Hematopoietic multipotent progenitor cell treated with erythropoietin and hydrocortisone succinate and interleukin-3 and kit ligand, for 15 days (in vitro differentiated cells): ENCODE results near the gene ZBTB18.
"Not testable (repeated sequence)": the region's sequence is repeated elsewhere in the genome, so short reads cannot be mapped to it uniquely, and the experiment has no call there.

ENCODE experiments used
- DNase-seq: peaks from one replicate; pipeline ENCODE4 v3.0.0-alpha.2; 2015; ENCODE audit warnings: low spot score

Gene ZBTB18

DNA sequence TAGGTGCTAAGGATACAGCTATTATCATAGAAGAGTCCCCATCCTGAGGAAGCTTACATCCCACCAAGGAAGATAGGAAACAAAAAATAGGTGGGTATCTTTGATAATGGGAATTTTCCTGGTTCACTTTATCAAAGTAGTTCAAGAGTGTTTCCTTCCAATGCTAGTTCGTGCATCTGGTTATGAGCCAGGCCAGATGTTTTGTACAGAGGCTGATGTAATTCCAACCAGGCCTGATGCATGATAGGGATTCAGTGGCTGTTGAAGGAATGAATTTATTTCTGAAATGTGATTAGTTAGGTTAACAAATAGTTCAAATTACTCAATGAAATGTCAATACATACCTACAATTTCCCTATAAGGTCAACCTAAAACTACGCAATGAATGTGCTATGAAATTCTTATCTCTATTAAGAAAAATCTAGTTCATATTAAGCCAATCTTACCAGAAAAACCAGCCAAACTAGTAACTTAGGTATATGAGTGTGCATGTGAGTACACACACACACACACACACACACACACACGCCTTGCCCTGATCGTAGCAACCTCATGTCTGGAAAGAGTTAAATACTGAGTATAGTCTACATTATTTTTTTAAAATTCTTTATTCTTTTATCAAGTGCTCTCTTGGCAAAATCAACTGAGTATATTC, 9.5 kb upstream of the ZBTB18 start:
- DNase-seq: no peak

- no peak for DNase-seq
Observed at GRCh38 chr1:244042293-244042692, 8.8 kb upstream of the ZBTB18 start.

DNA sequence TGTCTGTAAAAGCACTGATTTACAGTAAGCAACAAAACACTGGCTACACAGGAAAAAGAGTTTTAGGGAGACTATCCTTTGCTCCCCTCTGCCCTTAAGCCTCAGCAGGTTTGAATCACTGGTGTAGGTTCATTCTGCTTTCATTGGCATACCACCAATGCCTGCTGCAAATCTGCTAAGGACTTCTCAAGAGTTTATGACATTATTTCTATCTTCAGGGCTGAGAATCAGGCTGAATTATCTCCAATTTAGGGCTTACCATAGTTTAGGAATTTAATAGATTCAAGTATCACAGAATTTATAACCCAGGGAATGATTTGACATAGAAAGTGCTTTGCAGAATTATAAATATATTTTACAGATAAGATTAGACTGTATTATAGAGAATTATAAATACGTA, 6.7 kb upstream of the ZBTB18 start:
- no peak for DNase-seq

DNA sequence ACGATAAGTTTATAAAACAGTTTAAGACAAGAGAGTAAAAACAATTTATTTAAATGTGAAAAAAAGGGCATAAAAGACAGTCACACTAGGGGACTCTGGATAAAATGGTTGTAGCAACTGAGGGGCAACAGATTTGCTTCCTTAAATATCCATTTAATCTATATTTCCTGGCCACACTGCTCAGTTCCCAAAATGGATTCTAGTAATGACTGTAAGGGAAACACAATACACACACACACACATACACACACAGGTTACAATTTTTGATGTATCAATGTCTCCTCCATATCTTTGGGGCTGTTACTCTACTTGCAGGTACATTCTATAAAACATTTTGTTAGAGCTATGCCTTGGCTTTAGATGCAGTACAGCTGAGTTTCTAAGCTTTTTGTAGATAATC, 4.8 kb upstream of the ZBTB18 start:
- not testable (repeated sequence) for DNase-seq

GRCh38 chr1:244046907-244047611, 4.0 kb upstream of the ZBTB18 start:
- DNase-seq: peak; percentile 65

DNA sequence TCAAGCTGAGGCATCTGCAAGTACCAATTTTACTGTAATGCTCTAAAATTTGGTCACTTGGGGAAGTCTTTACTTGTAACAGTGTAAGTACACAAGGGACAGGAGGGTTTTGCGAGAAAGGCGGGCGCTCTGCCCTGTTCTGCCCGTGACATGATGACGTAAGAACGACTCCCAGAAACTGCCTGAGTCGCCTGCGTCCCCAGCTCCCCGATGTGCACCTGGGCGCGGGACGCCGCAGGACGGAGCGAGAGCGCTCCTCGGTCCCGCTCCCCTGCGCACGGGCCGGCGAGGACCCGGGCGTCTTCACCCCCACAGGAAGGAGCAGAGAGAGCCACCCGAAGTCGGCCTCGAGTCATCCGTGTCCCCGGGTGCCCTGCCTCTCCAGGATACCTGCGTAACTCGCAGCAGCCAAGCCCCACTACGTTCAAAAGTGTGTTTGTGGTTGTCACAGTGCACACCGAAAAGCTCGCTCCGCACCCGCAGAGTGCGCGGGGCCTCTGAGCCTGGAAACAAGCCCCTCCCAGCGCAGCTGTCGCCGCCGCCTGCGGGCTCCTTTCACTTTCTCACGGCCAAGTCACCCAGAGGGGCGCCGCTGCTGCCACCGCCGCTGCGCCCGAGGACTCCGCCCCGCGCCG, 3.3 kb upstream of the ZBTB18 start:
- peak; percentile 82 for DNase-seq

- DNase-seq: peak; percentile 97
Observed at GRCh38 chr1:244048256-244049161, 2.6 kb upstream of the ZBTB18 start.

GRCh38 chr1:244049162-244050013, 1.7 kb upstream of the ZBTB18 start:
- DNase-seq: peak; percentile 17

- DNase-seq: peak; percentile 9
Observed at GRCh38 chr1:244050014-244050834, 859 bp upstream of the ZBTB18 start.

DNA sequence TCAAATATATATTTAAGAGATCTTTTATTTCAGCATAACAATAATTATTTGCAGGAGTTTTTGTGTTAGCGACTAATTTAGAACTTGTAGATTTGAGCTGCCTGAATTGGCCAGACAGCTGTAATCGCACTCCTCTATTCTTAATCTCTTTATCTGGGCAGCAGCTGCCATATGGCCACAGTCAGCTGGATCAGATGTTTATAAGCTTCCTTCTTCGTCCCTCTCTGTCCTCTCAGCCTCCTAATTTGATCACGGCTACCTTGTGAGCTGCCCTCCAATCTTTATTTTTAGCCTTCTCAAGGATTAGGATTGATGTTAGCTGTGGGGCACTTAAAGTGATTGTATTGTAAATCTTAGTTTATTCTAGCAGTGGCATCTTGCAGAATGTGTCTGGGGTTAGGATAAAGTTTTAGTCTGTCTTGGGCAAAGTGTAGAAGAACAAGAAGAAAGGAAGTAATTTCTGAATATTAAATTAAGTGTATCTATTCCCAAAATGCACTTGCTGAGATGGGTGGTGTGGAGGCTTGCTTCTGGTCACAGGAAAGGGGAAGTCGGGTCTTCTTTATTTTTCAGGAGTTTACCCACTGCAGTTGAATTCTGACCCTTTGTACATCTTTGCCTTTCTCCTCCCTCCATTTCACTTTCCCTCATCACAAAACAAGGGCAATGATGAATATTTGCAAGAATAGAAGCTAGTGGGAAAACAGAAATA, 1.1 kb downstream of the ZBTB18 start:
- no peak for DNase-seq

GRCh38 chr1:244052728-244053312, 1.7 kb downstream of the ZBTB18 start:
- DNase-seq: no peak

GRCh38 chr1:244053831-244054230, 2.7 kb downstream of the ZBTB18 start:
- no peak for DNase-seq

GRCh38 chr1:244054247-244054923, 3.3 kb downstream of the ZBTB18 start:
- DNase-seq: no peak

DNA sequence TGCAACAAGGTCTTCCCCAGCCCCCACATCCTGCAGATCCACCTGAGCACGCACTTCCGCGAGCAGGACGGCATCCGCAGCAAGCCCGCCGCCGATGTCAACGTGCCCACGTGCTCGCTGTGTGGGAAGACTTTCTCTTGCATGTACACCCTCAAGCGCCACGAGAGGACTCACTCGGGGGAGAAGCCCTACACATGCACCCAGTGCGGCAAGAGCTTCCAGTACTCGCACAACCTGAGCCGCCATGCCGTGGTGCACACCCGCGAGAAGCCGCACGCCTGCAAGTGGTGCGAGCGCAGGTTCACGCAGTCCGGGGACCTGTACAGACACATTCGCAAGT, 3.8 kb downstream of the ZBTB18 start:
- no peak for DNase-seq

DNA sequence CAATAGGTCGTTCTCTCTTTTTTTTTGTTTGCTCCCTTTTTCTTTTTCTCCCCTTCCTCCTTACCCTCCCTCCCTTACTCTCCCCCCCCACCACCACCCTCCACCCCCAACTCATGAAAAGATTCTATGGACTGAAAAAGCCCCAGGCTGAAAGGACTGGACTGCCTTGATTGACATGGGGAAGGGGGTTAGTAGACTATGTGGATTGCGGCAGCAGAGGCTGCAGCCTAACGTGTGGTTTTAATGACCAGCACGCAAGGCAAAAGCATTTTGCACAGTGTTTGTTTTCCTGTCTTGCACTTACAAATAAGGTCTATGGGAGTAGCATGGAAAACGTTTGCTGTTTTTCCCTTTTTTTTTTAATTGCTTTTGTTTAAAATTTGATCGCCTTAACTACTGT, 5.5 kb downstream of the ZBTB18 start:
- DNase-seq: no peak

GRCh38 chr1:244057474-244058385, 6.6 kb downstream of the ZBTB18 start:
- no peak for DNase-seq

DNA sequence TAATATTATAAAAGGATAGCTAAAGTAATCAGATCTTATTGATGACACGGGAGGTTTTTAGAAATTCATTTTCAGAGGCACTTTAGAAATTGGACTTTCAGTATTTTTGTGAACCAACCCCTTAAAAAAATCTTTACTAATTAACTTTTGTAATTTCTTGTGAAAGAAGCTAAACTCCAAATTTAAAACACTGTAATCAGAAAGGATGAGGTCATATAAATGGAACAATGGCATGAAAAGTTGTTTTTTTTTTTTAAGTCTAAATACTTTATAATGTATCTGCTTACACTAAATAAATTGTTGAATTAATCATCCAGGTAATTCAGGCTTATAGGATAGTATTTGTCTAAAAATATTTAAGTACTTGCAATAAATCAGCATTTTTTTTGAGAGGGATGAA, 9.0 kb downstream of the ZBTB18 start:
- DNase-seq: no peak

GRCh38 chr1:244060686-244061085, 9.6 kb downstream of the ZBTB18 start:
- DNase-seq: no peak
